NCI-H2196 treated with DMSO at 0.1 percent for 48 hours (cell line): ENCODE measurements around the gene WWOX.

Experiments
- DNase-seq: peaks from one replicate; lab custom pipeline; 2025; ENCODE audit not compliant: unreplicated experiment; lab: John Stamatoyannopoulos, UW

Gene WWOX

DNA sequence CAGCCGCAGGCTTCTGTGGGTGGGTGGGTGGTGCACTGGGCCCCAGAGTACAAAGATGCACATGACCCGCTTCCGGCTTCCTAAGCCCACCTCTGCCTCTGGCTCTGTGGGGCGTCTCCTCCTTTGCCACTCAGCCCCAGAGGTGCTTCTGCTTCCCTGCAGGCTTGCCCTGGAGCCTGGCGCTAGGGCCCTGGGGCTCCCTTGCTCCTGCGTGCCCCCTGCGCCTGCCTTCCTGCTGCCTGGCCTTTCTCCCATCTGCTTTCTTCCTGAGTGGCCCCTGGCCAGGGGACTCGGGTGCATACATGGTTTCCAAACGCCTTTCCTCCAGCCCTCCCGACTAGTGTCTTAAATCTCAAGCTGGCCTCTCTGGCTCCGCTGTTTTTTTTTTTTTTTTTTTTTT lies 3.4 kb downstream of the WWOX start:
- DNase-seq: no peak

DNA sequence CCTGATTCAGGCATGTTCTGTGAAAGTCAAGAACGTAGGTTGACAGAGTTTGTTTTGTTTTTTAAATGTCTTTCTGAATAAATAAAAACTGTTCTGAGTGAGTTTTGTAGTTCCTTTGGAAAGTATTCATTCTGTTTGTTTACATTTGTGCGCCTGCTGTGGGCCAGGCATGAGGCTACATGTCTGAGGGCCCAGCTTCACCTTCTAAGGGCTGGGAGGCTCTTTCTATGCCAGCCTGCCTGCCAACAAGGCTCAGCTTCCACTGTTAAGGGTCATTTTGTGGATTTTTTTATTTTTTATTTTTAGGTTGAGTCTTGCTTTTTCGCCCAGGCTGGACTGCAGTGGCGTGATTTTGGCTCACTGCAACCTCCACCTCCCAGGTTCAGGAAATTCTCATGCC lies 6.1 kb downstream of the WWOX start:
- DNase-seq: no peak

DNA sequence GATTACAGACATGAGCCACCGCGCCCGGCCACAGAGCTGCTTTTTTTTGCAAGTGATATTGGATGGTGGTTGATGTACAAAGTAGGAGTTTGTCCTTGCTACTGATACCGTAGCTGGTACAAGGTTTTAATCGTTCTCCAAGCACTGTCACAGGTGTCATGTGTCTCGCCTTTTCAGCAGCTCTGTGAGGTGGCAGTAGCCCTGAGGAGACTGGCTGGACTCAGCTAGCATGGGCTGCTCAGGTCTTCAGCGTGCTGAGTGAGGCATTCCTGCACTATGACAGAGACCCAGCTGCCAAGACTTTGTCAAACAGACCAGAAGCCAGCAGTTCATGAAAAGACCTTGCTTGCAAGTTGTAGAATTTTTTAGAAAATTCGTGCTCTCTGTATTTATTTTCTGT lies 7.2 kb downstream of the WWOX start:
- DNase-seq: no peak

DNA sequence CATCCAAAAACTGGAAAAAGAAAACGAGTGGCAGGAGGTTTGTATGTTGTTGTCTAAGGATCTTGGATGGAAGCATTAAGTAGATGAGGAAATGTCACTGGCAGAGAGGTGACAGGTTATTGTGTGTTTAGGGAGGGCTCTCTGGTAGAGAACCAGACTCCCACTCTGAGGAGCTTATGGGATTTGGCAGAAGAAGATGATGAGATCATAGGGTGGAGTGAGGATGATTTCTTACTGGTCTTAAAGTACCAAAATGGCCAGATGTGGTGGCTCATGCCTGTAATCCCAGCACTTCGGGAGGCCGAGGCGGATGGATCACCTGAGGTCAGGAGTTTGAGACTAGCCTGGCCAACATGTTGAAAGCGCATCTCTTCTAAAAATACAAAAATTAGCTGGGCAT lies 9.0 kb downstream of the WWOX start:
- DNase-seq: no peak

DNA sequence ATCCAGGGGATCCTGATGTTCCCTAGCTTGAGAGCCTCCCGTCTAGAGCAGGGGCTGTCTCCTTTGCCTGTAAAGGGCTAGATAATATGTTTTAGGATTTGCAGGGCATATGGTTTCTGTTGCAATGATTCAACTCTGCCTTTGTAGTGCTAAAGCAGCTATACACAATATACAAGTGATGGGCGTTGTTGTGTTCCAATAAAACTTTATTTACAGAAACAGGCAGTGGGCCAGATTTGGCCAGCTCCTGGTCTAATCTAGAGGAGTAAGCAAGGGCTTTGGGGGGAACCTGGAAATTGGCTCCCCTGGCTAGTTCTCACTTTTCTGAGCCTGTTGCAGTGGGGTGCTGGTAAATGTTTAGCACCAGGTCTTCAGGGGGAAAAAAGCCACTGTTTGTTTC lies 13.8 kb downstream of the WWOX start:
- no peak for DNase-seq

DNA sequence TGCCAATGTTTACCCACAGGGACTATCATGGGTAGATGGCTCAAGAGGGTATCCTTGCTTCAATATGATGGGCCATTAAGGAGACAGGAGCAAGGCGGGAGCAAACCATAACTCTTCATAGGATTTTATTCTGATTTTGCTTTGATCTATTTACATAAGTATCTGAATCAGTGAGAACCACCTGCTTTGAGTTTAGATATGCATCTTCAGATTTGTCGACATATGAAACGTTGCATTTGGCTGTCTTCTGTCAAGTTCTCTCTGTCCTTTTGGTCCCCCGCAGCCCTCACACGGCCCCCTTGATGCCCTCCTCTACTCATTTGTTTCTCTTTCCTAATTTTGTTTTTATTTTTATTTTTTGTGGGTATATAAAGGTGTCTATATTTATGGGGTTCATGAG lies 16.2 kb downstream of the WWOX start:
- DNase-seq: no peak

DNA sequence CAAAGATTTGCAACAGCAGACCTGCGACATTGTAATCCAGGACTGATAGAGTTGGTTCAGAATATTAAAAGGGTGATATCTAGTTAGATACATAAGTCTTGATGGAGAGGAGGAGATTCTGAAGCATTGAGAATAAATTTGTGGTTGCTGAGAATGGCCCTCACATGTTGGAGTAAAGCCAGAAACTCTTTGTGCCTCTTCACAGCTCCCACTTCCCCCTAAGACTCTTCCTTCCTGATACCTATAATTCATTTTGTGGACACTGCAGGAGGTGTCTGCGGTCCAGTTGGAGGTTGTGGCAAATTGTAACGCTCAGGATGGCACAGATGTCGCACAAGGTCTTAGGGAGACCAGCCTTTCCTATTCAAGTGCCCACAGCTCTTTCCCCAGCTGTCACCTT lies 17.5 kb downstream of the WWOX start:
- DNase-seq: no peak

DNA sequence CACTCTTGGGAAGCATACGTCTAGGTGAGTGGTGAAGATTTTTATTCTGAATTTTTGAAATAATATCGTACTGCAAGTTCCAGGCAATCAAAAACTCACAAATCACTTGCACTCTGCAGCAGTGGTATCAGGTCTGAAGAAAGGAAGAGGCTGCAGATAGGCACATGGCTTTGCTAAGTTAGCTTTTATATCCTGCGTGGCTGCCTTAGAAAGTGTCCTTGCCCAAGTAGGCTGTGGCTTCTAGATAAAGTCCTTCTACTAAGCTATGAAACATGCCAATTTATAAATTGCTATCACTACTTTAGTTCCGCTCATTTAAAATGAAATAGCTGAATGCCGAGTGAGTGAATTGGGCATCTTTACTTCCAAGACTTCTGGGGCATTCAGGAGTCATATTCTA lies 17.9 kb downstream of the WWOX start:
- no peak for DNase-seq

DNA sequence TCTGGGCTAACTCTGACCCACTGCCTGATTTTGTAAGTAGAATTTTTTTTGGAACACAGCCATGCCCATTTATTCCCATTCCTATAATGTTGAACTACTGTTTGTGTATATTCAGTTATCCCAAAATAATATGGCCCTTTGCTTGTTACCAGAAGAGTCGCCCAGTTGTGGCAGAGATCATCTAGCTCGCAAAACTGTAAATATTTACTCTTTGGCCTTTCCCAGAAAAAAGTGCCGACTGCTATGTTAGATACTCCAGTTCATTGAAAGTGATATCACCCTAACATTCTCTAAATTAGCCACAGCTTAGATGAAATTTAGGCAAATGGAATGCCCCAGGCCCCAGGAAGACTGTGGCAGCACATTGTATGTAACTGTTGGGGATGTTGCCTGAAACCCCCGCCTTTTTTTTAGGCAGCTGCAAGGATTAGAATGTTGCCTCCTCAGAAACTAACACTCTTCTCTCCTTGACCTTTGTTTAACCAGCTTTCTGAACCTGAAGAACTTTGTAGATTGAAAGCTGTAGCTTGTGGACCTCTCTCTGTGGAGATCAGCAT lies 19.1 kb downstream of the WWOX start:
- no peak for DNase-seq

DNA sequence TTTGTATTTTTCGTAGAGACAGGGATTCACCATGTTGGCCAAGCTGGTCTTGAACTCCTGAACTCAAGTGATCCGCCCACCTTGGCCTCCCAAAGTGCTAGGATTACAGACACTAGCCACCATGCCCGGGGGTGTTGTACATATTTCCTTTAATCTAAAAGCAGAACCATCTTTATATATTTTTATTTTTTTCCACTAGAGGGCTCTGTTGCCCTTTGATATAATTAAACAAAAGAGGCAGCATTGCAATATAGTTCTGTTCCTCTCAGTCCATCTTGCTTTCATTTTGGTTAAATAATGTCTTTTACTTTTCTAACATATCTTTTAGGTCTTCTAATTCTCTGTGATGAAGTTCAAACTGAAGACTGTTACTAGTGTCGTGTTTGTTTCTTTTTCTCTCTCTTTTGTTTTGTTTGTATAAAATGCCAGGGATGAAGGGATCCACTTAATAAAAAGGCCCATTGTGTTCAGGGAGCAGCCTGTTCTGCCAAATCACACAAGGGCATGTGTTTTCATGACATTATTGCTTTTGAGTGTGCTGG lies 23.4 kb downstream of the WWOX start:
- peak; percentile 71 for DNase-seq

DNA sequence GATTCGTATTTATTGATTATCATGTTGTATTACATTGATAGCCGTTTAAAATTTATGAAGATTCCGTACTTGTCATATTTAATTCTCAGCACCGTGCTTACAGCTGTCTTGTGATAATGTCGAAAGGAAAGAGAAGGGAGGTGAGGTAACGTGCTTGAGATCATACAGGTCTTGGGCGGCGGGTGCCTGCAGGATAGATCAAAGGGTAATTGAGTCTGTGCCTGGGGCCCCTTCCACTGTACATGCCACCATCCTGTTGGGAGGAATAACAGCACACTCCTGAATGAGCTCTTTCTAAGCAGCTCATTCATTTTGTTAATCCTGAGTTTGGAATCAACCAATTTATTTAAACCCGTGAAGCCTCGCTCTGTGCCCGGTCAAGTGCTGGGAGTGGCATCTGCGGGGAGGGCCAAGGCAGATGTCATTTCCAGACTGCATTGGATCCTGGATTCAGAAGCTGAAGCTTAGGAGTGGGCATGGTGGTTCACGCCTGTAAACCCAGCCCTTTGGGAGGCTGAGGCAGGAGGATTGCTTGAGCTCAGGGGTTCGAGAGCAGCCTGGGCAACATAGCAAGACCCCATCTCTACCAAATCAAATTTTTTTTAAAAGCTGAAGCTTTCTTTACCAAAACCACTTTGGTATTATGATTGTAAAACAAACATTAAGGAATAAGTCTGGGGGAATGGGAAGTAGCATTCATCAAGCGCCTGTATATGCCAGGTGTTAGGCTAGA lies 25.8 kb downstream of the WWOX start:
- DNase-seq: no peak

DNA sequence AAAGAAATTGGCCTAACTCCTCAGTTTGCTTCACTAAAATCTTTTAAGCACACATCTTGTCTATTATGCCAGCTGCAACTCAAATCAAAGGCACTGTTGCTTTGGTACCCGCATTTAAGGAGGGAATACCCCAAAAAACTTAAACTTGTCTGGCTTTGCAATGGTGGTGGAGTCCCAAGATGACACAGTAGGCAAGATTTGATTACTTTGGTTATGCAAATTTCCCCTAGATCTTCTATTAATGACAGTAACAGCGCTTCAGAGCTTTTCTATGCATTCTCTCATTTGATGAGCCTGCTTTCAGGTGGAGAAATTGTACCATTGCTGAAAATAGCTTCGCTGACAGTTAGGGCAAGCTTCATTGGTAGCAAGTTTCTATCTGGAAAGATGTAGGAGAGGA lies 27.2 kb downstream of the WWOX start:
- no peak for DNase-seq

DNA sequence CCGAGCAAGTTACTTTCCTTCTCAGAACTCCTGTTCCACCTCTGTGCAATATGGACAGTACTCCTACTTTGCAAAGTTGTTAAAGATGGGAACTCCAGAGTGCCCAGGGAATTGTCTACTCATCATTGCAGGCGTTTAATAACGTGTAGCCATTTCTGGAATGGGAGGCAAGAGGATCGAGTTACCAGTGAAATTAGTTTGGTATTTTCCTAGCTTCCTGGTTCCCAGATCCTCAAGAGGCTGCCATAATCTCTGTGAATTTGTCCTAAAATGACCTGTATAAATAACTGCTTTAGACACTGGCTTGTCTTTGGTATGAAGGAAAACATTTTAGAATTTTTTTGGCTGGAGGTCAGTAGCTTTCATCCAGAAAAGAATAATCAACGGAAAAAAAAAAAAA lies 27.7 kb downstream of the WWOX start:
- no peak for DNase-seq

DNA sequence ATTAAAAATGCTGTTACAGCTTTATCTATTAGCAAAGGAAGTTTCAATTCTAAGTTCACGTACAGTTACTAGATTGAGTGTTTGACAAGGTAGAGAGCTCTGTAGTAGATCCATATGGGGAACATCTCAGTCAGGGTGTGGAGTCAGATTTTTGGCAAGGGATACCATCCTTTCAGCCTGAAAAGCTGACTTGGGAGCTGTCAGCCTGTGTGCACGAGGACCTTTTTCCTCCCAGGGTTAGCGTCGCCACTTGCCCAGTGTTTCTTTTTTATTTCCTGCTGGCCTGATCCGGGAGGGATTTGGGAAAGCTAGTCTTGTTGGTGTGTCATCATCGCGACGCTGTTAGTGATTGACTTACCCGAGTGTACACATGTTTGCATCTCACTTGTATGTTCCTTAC lies 29.5 kb downstream of the WWOX start:
- no peak for DNase-seq

DNA sequence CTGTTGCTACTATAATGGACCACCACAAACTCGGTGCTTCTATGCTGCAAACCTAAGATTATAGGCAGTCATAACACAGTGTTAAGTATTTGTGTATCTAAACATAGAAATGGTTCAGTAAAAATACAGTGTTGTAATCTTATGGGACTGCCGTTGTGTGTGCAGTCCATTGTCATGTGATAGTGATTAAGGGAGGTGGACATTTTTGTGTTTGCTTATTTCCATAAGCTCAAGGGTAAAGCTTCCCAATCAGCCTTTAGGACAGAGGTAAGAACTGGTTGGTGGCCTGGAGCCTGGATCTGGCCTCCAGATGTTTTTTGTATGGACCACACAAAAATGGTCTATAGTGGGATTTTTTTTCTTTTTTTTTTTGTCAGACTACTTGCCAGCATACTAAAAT lies 29.9 kb downstream of the WWOX start:
- no peak for DNase-seq

DNA sequence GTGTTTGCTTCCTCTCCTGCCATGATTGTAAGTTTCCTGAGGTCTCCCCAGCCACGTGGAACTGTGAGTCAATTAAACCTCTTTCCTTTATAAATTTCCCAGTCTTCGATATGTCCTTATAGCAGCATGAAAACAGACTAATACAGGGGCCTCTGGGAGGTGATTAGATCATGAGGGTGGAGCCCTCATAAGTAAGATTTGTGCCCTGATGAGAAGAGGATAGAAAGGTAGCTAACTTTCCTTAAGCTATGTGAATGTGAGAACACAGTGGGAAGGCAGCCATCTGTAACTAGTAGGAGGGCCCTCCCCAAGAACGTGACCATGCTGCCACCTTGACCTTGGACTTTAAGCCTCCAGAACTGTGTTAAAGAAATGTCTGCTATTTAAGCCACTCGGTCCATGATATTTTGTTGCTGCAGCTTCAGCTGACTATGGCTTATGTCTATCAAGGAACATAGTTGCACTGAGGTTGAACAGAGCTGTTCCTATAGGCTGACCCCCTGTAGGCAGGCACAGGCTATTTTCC lies 30.7 kb downstream of the WWOX start:
- DNase-seq: no peak

DNA sequence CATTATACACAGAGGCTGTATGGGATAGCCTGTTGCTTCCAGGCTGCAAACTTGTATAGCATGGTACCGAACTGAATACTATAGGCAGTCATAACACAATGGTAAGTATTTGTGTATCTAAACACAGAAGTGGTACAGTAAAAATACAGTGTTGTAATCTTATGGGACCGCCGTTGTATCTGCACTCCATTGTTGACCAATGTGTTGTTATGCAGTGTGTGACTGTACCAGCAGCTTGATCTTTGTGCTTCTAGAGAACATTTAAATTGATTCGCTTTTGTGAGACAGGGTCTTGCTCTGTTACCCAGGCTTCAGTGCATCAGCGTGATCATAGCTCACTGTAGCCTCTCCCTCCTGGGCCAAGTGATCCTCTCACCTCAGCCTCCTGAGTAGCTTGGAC lies 31.5 kb downstream of the WWOX start:
- DNase-seq: no peak

DNA sequence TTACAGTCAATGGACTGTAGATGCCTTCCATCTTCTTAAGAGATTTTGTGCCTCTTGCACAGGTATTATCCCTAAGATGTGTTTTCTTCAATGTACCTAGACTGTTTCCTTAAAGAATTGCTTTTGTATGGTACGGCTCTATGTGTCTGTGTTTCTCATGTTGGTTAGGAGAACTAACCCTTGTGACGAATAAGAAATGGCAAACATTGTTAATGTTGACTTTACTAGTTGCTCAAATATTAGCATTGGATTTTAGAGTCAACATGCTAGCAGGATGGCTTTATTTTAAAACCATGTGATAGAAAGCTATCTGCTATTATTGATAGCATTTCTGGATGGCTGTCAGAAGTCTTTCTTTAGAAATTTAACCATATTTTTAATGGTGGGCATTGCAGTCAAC lies 34.5 kb downstream of the WWOX start:
- no peak for DNase-seq

DNA sequence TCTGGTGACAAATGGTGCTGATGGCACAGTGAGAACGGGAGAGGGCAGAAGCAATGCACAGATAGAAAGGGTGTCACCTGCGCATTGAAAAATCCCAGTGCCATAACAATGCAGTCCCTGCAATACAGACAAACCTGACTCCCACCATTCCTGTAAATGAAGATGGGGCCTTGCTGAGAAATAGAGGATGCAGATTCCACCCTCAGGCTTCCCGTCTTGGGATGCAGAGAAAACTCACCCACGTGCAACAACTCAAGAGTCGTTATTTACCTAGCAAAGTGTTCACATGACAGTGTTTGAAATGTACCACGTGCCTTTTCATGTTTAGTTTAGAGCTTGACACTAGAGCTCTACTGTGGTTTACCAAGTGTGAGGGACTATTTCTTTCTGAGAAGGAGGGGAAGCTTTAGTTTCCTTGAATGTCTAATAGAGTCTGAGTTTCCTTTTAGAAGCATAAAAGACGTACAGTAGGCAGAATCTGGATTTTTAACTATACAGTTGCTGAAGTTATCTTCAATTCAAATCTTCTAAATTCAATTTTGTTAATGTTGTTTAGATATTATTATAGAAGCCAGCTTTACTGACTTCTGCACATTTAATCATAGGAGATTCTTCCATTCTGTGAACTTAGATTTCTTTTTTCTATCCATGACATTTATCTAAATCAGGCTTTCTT lies 35.6 kb downstream of the WWOX start:
- peak; percentile 2 for DNase-seq

DNA sequence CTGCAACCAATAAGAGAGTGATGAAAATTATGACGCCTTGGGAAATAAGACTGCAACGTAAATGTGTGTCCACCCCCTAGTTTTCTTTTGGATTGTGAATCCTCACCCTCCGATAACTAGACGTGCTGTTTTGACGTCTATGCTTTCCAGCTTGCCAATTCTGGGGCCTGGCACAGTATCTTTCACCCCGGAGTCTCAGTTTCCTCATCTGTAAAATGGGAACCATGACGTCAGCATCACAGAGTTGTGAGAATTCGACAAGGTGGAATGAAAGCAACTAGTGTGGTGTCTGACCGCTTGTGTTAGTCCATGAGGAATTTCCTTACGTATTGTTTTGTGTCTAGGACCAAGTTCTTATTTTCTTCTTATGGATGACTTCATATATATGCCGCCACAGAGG lies 37.7 kb downstream of the WWOX start:
- no peak for DNase-seq

DNA sequence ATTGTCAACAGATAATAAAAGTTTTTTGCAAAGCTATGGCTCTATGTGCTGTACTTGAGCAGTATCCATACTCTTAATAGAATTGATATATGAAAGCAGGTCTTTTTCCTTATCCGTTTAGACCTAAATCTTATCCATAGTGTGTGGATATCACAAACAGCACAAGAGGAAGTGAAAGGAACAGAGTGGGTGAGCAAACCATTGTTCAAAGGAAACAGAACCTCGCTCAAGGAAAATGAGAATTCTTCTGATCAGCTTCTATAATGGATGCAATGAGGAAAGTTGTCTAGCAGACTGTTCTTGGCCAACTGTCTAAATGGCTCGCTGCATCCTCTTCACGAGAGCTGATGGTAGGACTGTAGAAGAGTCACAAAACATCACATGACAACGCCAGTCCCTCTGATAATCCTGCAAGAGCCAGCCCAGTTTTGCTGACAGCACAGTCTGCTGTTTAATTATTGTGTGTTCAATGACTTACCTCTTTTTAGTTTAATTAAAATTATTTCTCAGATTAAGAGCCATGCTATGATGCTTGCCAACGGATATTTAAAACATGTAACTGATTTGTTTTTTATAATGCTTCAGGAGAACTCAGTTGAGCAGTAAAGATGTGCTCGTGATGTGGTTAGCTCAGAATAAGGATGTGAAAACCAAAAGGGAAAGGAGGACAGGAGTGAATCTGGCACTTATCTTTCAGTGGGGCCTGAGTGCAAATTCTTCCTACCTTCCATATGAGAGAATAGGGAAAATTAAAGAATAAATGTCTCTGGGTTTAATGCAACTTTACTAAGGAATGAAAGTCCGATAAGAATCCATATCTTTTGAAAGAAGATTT lies 38.5 kb downstream of the WWOX start:
- no peak for DNase-seq
